ENCODE data around the gene UTS2B.

DNA sequence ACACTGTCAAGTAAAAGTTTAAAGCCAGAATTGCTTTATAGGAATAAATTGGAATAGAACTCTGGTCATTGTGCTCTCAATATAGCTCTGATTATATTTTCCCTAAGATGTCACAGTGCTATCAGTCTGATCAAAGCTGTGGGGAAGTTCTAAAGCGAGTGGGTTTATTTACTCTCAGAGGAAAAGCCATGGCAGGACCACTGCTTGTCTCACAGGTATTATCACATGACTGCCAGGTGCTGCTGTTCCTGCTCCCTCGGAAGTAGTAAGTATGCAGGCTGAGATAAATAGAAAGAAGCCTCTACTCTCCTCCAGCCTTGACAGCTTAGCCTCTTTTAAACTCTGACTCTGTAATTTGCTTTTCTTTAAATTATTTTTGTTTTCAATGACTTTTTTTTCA lies 49.1 kb upstream of the UTS2B start:
- TF ChIP-seq CTCF (conservative IDR thresholded peaks at IDR 0.05) (no peak), EZH2 (IDR thresholded peaks at IDR 0.05; ENCODE audit: low read depth) (no peak)

All from PC-9 (cell line).